BE2C (cell line): Measurements from ENCODE around the gene LARP4B.

Experiments
- DNase-seq: peaks from one replicate; pipeline ENCODE4 v3.0.0-alpha.2; 2020
- H3K27me3 ChIP-seq: fragments of 250-450 bp; sonication (Bioruptor Pico); 2 replicates; pipeline ENCODE4 v1.5.1; 2020; ENCODE audit warnings: mild to moderate bottlenecking
- H3K36me3 ChIP-seq: fragments of 250-450 bp; sonication (Bioruptor Pico); 2 replicates; pipeline ENCODE4 v1.5.1; 2020; ENCODE audit warnings: mild to moderate bottlenecking
- H3K4me1 ChIP-seq: fragments of 250-450 bp; sonication (Bioruptor Pico); 2 replicates; pipeline ENCODE4 v1.5.1; 2020
- H3K4me3 ChIP-seq: 2 replicates; pipeline ENCODE4 v1.5.1; 2011; ENCODE audit warnings: low read depth, low read length
- H3K9me3 ChIP-seq: fragments of 250-450 bp; sonication (Bioruptor Pico); 2 replicates; pipeline ENCODE4 v1.5.1; 2020
- CTCF ChIP-seq: IDR thresholded peaks from 2 replicates; pipeline ENCODE4 v1.5.1; 2012; ENCODE audit warnings: mild to moderate bottlenecking, low read depth, low read length

Gene LARP4B

DNA sequence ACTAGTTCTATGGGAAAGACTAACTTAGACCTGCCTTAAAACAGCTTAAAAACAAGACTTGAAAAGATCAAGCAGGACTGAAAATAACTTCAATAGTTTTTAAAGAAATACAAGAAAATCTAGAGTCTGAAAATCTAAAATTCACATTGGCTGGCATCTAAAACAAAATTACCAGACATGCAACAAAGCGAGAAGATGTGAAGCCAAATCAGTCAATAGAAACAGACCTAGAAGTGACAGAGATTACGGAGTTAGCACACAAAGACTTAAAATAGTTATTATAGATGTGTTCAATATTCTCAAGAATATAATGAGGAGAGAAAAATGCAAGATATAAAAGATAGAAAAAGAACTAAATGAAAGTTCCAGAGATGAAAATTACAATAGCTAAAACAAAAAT, 163.7 kb downstream of the LARP4B start:
- Histone ChIP-seq H3K27me3 (no peaks in the 10 kb centered on the region), H3K4me1 (no peaks in the 10 kb centered on the region), H3K36me3 (no peaks in the 10 kb centered on the region), H3K9me3 (no peaks in the 10 kb centered on the region), H3K4me3 (no peak overlapping the region)
- no peak for DNase-seq
- no peak for TF ChIP-seq CTCF

DNA sequence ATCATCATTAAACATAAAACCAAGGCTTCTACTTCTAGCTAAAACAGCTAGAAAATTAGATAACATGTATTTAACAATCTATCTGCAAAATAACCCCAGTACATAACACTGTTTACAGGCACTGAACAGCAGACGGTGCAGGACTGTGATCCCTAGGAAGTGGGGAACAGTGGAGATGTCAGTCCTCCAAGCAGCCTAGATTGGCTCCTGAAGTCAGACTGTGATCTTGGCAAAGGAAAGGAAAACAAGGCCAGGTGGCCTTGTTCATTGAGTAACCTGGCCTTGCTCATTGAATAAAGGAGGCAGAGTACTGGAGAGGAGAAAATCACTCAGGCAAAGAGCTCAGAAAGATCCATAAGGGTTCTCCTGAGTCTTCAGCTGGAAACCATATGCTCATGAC, 164.3 kb downstream of the LARP4B start:
- no peaks in the 10 kb centered on the region for H3K4me1 ChIP-seq
- H3K36me3 ChIP-seq: no peaks in the 10 kb centered on the region
- no peaks in the 10 kb centered on the region for H3K9me3 ChIP-seq
- TF ChIP-seq CTCF: no peak
- no peak for DNase-seq
- no peak overlapping the region for H3K4me3 ChIP-seq
- H3K27me3 ChIP-seq: no peaks in the 10 kb centered on the region

GRCh38 chr10:761376-761775, 170.1 kb downstream of the LARP4B start:
- no peak for TF ChIP-seq CTCF
- H3K4me1 ChIP-seq: no peaks in the 10 kb centered on the region
- H3K9me3 ChIP-seq: peaks cover 3% of the 10 kb centered on the region
- DNase-seq: no peak
- no peaks in the 10 kb centered on the region for H3K27me3 ChIP-seq
- H3K4me3 ChIP-seq: no peak overlapping the region
- no peaks in the 10 kb centered on the region for H3K36me3 ChIP-seq

DNA sequence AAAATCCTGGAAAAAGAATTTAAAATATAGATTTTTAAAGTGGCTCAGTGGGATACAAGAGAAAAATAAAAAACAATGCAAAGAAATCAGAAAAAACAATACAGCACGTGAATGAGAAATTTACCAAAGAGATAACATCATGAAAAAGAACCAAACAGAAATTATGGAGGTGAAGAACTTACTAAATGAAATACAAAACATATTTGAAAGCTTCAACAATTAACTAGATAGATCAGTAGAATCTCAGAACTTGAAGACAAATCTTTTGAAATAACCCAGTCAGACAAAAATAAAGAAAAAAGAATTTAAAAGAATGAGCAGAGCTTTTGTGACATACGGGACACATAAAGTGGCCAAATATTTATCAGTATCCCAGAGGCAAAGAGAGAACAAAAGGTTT, 170.9 kb downstream of the LARP4B start:
- DNase-seq: no peak
- Histone ChIP-seq H3K36me3 (no peaks in the 10 kb centered on the region), H3K27me3 (no peaks in the 10 kb centered on the region), H3K4me1 (no peaks in the 10 kb centered on the region), H3K9me3 (peaks cover 3% of the 10 kb centered on the region), H3K4me3 (no peak overlapping the region)
- no peak for TF ChIP-seq CTCF

- H3K4me1 ChIP-seq: no peaks in the 10 kb centered on the region
- H3K4me3 ChIP-seq: no peak overlapping the region
- no peak for DNase-seq
- no peak for TF ChIP-seq CTCF
- no peaks in the 10 kb centered on the region for H3K36me3 ChIP-seq
- H3K9me3 ChIP-seq: peaks cover 3% of the 10 kb centered on the region
- H3K27me3 ChIP-seq: no peaks in the 10 kb centered on the region
These were observed 171.5 kb downstream of the LARP4B start for GRCh38 chr10:759898-760477.
